ENCODE results near the gene TFDP2. TPM values are rescaled to one million over a fixed set of nuclear protein-coding genes. Genes with fewer than 3 reads are reported as not detected.
A peak's percentile ranks its signal among the peaks of the same experiment; 100 is the strongest.

Gene TFDP2
- total and polyA plus RNA-seq, 9 of the 15 experiments (the other 6 are each of a cell fraction or from before 2014, with no cell fraction given), result 95.6 to 179 (median 126) TPM

DNA sequence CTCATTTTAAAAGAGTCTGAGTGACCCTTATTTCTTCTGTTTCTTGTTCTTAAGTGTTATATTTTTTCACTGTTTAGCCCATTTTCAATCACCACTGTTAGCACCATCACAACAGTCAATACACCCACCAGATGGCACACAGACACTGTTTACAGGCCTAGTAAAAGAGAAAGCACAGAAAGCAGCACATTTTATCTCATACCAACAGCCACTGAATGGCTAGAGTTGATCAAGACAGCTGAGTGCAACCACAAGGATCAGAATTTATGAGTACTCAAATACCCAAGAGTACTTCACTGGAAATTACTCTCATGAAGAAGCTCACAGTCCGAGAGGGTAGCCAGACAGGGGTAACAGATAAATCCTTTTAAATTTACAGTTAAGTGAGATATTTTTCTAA is 127.0 kb downstream of the TFDP2 start (continued):
- TF ChIP-seq, protein P1, sequence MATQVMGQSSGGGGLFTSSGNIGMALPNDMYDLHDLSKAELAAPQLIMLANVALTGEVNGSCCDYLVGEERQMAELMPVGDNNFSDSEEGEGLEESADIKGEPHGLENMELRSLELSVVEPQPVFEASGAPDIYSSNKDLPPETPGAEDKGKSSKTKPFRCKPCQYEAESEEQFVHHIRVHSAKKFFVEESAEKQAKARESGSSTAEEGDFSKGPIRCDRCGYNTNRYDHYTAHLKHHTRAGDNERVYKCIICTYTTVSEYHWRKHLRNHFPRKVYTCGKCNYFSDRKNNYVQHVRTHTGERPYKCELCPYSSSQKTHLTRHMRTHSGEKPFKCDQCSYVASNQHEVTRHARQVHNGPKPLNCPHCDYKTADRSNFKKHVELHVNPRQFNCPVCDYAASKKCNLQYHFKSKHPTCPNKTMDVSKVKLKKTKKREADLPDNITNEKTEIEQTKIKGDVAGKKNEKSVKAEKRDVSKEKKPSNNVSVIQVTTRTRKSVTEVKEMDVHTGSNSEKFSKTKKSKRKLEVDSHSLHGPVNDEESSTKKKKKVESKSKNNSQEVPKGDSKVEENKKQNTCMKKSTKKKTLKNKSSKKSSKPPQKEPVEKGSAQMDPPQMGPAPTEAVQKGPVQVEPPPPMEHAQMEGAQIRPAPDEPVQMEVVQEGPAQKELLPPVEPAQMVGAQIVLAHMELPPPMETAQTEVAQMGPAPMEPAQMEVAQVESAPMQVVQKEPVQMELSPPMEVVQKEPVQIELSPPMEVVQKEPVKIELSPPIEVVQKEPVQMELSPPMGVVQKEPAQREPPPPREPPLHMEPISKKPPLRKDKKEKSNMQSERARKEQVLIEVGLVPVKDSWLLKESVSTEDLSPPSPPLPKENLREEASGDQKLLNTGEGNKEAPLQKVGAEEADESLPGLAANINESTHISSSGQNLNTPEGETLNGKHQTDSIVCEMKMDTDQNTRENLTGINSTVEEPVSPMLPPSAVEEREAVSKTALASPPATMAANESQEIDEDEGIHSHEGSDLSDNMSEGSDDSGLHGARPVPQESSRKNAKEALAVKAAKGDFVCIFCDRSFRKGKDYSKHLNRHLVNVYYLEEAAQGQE (IDR thresholded peaks at IDR 0.05; ENCODE audit: borderline replicate concordance), result peak; percentile 87
- TF ChIP-seq, protein P1 (CRISPR knock-in tag; IDR thresholded peaks at IDR 0.05; ENCODE audit: low read depth), result no peak
- TF ChIP-seq ZNF583 (CRISPR knock-in tag; IDR thresholded peaks at IDR 0.05) (no peak; the same call in 1 of the 2 replicates), PYGO2 (tag; IDR thresholded peaks at IDR 0.05) (no peak), SNRNP70 (optimal IDR thresholded peaks at IDR 0.05; ENCODE audit: low read depth, low read length) (no peak), CBX8 (IDR thresholded peaks at IDR 0.05; ENCODE audit: borderline replicate concordance, extremely low read depth, low read depth, low read length, poor library complexity, severe bottlenecking) (no peak), POLR2AphosphoS2 (IDR thresholded peaks at IDR 0.05; ENCODE audit: low read length) (no peak), ZNF23 (CRISPR knock-in tag; IDR thresholded peaks at IDR 0.05) (no peak), TEAD1 (CRISPR knock-in tag; IDR thresholded peaks at IDR 0.05) (peak; percentile 66 to 87; a peak in 3 of 4 replicates), ZNF3 (CRISPR knock-in tag; IDR thresholded peaks at IDR 0.05) (no peak), LEF1 (IDR thresholded peaks at IDR 0.05) (peak; percentile 65), HOXB6 (CRISPR knock-in tag; IDR thresholded peaks at IDR 0.05; ENCODE audit: borderline replicate concordance) (no peak), C11orf30 (IDR thresholded peaks at IDR 0.05; ENCODE audit: low read depth) (no peak), NFRKB (IDR thresholded peaks at IDR 0.05; ENCODE audit: low read depth) (no peak), KLF6 (CRISPR knock-in tag; IDR thresholded peaks at IDR 0.05; ENCODE audit: borderline replicate concordance) (no peak), FIP1L1 (IDR thresholded peaks at IDR 0.05; ENCODE audit: low read depth, low read length, poor library complexity, severe bottlenecking) (no peak)
- TF ChIP-seq, protein P2, sequence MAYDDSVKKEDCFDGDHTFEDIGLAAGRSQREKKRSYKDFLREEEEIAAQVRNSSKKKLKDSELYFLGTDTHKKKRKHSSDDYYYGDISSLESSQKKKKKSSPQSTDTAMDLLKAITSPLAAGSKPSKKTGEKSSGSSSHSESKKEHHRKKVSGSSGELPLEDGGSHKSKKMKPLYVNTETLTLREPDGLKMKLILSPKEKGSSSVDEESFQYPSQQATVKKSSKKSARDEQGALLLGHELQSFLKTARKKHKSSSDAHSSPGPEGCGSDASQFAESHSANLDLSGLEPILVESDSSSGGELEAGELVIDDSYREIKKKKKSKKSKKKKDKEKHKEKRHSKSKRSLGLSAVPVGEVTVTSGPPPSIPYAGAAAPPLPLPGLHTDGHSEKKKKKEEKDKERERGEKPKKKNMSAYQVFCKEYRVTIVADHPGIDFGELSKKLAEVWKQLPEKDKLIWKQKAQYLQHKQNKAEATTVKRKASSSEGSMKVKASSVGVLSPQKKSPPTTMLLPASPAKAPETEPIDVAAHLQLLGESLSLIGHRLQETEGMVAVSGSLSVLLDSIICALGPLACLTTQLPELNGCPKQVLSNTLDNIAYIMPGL (CRISPR knock-in tag; IDR thresholded peaks at IDR 0.05), result no peak
- TF ChIP-seq, protein P3, sequence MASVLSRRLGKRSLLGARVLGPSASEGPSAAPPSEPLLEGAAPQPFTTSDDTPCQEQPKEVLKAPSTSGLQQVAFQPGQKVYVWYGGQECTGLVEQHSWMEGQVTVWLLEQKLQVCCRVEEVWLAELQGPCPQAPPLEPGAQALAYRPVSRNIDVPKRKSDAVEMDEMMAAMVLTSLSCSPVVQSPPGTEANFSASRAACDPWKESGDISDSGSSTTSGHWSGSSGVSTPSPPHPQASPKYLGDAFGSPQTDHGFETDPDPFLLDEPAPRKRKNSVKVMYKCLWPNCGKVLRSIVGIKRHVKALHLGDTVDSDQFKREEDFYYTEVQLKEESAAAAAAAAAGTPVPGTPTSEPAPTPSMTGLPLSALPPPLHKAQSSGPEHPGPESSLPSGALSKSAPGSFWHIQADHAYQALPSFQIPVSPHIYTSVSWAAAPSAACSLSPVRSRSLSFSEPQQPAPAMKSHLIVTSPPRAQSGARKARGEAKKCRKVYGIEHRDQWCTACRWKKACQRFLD (CRISPR knock-in tag; IDR thresholded peaks at IDR 0.05), result peak; percentile 96

Measured in K562 (cell line).